ENCODE data around the gene COL4A1.

The COL4A1 gene

DNA sequence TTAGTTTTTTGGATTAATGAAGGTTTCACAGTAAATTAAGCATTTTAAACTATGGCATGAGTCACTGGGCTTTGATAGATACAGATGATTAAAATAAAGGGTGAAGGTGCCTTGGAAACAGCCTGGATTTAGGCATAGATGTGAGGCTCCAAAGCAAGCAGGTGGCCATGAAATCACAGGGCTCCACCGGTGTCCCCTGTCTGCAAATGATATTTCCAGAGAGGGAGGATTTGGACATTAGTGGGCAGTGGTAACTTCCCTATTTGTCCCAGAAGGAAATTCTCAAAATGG, 127.2 kb downstream of the COL4A1 start:
- FAIRE-seq (no peak), DNase-seq (ENCODE audit: insufficient read length, low spot score) (no peak)

DNA sequence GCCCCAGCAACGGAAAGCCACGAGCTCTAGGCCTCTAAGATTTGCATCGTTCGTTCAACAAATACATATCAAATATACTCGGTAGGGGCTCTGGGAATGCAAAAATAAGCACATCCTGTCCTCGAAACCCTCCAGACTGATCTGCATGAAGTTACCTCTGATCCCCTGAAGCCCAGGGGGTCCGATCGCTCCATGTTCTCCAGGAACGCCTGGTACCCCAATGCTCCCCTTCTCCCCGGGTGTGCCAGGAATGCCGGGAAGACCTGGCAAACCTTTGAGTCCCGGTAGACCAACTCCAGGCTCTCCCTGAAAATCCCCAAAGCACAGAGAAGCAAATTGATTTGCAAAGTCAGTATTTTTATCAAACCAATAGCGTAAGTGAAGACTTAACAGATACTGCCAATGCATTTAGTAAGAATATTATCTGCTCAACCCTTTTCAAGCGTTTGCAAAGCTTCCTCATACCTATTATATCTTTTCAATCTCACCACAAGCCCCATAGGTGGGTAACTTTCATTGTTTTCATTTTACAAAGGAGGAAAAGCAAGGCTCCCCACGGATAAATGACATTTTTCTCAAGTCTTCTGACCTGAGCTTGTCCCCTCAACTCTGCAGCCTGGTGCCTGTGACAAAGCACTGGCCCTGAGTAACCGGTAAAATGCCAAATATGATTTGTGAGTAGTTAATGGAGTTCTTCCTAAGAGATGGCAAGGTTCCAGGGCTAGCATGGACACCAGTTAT, 127.7 kb downstream of the COL4A1 start:
- no peak for FAIRE-seq
- DNase-seq (ENCODE audit: insufficient read length, low spot score): no peak

DNA sequence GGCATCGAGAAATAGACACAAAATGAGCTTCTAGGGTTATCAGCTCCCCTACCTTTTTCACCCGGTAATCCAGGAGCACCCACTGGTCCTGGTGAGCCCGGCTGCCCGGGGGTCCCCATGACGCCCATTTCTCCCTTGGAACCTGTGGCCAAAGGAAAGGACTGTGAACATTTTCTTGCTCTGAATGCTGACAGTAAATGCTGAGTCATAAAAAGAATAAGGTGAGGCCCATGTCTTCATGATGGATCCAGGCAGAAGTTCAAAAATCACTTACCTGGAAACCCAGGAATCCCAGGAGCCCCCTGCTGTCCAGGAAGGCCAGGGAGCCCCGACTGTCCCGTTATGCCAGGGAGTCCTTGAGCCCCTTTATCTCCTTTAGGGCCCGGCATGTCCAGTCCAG, 129.2 kb downstream of the COL4A1 start:
- FAIRE-seq (no peak), DNase-seq (ENCODE audit: insufficient read length, low spot score) (no peak)

DNA sequence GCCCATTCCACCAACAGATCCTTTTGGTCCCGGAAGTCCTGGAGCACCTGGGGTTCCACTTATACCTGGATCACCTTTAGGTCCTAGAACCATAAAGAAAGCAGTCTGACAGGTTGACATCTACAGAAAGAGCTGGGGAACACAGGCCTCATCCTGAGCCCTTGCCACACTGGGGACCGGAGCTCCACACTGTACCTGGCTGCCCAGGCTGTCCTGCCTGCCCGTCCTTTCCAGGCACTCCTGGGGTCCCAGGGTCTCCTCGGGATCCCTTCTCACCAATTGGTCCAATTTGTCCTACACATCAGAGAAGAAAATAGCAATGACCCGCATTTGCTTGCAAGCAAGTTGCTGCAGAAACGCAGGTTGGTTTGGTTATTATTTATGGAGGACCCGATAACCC, 130.5 kb downstream of the COL4A1 start:
- DNase-seq (ENCODE audit: insufficient read length, low spot score) (no peak), FAIRE-seq (no peak)

DNA sequence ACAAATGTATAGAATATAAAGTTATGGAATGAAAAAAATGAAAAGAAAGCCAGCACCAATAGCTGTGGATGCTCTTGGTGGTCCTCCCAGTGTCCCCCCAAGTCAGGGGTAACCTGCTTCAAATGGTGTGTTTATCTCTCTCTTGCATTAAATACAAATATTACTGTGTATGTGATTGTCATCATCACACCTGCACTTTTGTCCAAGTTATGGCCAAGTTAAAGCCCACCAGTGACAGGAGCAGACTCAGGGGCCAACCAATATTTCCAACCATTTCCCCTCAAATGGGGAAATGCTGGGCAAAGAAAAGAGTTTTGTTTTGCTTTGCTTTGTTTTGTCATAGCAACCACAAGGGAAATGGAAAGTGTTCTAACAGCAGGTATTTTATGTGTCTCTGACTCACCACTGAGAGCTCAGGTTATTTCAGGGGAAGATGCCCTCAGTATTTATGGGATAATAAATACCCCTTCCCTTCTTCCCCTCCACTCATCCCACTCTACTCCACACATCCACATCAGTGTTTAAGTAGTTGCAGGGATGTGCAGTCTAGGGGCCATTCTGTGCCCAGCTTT, 133.6 kb downstream of the COL4A1 start:
- FAIRE-seq (no peak), DNase-seq (ENCODE audit: insufficient read length, low spot score) (no peak)

DNA sequence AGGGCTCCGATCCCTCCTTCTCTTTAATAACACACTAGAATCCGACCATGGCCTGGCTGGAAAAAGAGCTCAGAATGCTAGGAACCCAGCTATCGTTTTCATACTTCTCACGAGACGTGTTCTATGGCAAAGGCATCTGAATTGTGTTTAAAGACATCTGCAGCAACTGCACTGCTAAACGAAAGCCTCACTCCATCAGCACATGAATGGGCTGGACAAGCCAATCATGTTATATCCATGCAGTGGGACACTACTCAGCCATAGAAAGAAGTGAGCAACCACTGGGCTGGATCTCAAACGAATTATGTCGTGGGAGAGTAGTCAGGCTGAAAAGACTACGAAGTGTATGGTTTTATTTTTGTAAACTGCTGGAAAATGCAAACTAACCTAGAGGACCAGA, 136.1 kb downstream of the COL4A1 start:
- FAIRE-seq (no peak), DNase-seq (ENCODE audit: insufficient read length, low spot score) (no peak)

DNA sequence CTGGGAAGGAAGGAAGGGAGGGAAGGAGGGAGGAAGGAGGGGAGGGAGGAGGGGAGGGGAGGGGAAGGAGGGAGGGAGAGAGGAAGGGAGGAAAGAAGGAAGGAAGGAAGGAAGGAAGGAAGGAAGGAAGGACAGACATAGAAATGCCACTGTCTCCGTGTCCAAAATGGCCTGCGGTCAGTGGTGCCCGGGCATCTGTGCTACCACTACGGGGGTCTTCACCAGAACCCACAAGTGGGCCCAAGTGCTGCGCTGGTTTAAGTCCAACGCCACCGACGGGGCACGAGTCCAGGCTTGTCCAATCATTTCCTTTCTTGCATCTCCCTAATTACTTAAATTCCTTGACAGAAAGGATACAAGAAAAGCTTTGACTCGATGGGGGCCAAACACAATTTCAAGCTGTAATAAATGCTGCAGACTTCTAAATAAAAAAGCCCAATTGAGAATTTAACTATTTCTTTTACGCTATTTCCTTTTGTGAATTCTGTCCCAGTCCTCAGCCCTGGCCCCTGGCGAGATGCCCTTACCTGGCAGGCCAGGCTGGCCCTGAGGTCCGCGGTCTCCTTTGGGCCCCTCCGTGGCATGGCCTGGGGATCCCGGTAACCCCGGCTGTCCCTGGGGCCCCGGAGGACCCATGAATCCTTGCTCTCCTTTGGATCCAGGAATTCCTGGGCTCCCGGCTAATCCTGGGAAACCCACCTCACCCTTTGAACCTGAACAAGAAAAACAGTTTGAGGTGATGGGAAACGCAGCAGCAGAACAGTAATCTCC, 136.8 kb downstream of the COL4A1 start:
- FAIRE-seq: no peak
- DNase-seq (ENCODE audit: insufficient read length, low spot score): no peak

DNA sequence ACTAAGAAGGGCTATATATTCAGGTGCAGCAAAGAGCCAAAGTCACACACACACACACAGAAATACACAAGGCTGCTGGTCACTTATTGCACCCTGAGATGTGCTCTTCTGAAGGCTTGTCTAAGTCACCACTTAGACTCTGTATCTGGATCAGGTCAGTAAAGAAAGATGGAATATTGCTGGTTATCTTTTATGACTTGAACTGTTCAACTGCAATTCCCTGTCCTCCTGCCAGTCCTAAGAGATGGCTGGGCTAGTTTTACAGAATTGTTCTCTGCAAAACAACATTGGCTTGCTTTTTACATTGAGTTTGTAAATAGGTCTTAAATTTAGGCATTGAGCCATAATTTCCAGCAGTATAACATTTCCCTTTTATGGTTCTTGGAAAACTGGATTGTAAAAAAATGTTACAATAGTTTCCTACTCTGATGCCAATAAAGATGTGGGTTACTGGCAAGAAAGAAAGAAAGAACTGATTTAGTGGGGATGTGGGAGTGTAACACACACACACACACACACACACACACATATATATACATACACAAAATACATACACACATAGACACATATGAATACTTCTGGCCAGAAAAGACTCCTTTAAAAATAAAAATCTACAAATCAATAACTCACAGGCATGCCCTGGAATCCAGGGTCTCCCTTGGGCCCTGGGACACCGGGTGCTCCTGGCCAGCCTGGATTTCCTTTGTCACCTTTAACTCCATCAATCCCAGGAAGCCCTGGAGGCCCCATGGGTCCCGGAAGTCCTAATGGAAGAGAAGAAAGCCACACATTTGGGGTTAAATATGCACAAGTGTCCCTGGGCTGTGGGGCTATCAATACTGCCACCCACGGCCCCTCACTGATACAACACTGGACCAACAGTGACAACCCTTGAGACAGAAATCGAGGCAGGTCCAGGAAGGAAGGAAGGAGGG, 137.7 kb downstream of the COL4A1 start:
- no peak for DNase-seq (ENCODE audit: insufficient read length, low spot score)
- no peak for FAIRE-seq

DNA sequence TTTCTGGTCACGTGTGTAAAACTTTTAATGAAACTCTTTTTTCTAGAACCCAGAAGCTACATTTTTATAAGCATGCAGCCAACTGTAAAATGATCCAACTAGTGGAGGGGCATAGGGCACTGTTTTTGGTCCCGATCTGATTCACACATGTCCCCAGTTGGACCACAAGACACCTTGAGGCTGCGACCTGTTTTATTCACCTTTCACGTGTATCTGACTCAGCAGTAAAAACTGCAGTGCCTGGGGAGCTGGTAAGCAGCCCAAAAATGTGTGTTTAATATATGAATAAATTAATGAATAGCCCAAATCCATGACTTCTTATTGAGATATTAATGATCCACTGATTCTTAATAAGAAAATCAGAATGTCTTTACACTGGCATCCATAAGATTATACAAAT, 140.4 kb downstream of the COL4A1 start:
- FAIRE-seq (no peak), DNase-seq (ENCODE audit: insufficient read length, low spot score) (no peak)

DNA sequence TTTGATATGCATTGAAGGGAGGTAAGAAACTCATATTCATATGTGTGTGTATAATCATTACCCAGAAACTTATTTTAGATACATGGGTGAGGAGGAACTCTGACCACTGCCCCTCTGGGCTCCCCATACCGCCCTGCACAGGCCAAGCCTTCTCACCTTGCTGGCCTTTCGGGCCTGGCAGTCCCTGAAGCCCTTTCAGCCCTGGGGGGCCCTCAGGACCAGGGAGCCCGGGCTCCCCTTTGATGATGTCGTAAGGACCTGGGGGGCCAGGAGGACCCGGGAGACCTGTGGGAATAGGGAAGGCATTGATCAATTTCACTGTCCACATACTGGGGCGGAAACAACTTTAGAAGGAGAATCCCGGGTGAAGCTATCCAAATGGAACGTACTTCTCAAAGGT, 142.3 kb downstream of the COL4A1 start:
- DNase-seq (ENCODE audit: insufficient read length, low spot score) (no peak), FAIRE-seq (no peak)

DNA sequence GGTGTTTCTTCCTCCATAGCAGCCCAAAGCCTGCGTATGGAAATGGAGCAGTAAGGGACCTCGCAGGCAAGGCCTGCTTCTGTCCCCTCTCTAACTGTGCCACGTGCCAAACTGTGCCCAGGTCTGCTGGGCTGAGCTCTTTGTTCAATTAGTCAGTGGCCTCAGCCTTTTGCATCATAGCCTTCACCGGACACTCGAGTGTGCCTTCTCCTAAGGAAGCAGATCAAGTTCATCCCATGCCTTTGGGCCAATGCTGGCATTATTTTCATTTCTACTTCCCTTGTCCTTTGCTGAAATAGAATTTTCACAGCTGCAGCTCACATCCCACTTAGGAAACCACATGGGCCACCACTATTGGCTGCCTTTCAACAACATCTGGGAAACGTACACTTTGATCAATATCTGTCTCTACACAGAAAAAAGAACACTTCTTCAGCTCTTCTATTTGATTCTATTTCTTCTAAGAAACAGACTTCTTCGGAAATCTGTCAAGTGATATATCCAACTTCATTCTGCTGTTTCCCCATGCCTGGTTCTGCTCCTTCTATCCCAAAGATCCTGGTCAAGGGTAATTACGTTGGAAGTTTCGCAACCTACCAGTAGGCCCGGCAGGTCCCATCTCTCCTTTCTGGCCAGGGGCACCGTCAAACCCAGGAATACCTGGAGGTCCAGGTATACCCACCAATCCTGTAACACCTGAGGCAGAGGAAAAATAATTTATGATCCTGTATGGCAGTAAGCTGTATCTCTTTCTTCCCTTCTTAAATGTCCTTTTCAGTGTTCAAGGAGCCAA, 143.9 kb downstream of the COL4A1 start:
- FAIRE-seq: no peak

DNA sequence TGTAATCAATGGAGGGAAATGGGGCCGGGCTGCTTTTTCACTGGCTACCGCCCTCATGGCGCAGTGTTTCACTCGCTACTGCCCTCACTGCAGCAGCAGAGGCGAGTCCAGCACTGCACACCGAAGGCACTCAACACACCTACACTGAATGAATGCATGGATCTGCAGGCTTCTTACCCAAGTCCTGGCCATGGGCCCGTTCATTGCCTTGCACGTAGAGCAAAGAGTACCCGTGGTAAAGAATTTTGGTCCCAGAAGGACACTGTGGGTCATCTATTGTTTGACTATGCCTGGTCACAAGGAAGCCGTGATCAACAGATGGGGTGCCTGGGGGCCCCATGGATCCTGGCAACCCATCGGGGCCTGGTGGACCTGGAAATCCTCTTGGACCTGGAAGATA, 144.9 kb downstream of the COL4A1 start:
- no peak for DNase-seq (ENCODE audit: insufficient read length, low spot score)
- FAIRE-seq: no peak

More for the DNA sequence above, 143.9 kb downstream of the COL4A1 start:
- no peak for DNase-seq (ENCODE audit: insufficient read length, low spot score)

DNA sequence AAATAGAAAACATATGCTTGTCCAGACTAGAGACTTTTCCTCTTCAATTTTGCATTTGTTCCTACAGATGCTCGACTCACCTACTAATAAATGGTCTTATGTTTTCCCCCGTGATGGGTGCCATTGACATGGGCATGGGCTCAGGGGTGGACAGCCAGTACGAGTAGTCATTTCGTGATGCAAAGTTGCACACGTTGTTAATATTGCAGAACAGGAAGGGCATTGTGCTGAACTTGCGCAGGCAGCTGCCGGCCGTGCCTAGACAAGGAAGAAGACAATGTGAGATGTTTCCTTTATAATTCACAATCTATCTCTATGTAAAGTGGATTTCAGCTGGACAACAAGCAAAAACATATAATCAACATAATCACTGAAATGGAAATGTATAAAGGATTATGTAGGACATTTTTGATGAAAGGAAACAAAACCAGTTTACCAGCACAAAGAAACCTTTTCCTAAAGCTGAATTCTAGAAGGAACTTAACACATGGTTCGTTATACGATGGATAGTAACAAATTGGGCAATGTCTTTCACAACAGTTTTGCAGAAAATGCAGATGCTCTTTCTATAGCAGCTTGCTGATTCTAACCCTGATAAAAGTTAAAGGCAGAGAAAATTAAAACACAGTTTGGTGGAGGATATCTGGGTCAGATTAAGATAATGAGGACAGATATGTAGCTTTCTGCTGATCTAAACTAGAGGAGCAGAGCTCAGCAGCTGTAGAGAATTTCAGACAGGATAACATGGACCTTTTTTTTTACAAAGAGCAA, 145.7 kb downstream of the COL4A1 start:
- DNase-seq (ENCODE audit: insufficient read length, low spot score): no peak
- no peak for FAIRE-seq

DNA sequence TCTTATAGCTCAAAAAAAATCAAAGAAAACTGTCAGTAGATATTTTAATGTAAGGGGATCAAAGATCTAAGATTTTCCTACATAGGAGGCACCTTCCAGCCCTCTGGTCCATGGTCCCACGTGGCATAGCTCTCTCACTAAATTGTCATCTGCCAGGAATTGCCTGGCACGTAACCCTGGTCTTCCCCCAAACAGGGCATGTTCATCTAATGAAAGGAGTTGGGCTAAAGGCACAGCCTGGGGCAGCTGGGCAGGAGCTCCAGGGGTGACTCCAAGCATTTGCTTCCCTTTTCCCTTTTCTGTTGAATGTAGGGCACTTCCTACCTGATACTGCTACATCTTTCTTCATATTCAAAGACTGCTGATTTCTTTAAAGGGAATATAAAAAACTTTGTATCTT, 148.7 kb downstream of the COL4A1 start:
- FAIRE-seq (no peak), DNase-seq (ENCODE audit: insufficient read length, low spot score) (no peak)

DNA sequence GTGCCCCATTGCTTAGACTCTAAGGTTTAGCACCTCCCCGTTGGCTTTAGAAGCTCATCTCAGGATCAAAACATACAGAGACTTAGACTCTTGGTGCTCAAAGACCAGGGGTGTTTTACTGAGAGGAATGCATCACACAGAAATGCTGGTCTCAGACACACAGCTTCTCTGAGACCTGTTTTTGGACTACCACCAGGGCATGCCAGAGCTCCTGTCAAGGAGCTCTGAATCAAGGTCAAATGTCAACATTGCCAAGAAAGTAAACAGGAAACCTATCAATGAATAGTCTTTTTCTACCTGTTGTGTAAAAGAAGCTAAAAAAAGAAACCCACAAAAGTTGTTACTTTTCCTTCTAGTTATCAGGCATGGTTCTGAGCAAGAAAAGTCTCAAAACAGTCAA, 149.2 kb downstream of the COL4A1 start:
- no peak for DNase-seq (ENCODE audit: insufficient read length, low spot score)

DNA sequence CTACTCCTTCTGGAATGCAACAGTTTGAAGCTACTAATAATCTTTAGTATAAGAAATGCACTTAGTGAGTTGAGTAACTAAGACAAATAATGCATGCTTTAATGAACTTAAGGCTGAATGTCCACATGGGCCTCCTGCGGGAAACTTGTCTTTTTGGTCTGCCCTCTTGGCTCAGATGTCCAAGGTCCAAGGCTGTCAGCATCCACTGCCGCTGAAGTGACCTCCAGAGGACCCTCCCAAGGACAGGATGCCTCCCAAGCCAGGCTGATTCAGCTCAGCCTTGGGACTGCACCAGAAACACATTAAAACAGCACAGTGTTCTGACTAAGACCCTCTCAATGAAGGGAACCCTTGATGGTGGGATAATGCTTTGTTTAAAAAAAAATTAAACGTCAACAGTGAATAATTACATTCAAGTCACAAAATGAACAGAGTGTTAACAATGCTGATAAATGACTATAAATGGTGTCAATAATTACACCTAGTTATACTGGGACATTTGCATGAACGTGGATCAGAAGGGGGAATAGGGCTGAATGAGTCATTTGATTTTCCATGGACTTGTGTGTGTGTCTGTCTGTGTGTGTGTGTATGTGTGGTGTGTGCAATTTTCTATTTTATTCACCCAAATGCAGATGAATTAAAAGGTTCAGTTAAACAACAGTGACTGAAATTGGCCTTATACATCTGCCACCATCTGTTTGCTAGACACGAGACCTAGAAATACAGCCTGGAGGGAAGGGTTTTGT, 150.5 kb downstream of the COL4A1 start:
- FAIRE-seq: no peak

More for the DNA sequence above, 149.2 kb downstream of the COL4A1 start:
- FAIRE-seq: no peak

DNA sequence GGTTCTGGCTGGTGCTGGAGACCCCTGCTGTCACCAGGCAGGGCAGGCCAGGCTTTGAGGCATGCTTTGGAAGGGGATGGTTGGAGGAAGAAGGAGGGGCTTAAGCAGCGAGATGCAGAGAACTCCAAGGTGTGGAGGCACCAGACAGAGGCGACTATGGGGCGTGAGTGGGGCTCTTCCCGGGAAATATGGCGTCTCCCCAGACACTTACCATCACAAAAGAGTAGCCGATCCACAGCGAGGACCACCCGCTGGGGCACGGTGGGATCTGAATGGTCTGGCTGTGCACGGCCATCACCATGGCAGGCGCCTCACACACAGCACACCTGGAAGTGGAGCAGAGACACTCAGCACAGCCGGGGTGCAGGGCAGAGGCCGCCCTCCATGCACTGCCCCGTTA, 151.9 kb downstream of the COL4A1 start:
- FAIRE-seq (no peak), DNase-seq (ENCODE audit: insufficient read length, low spot score) (no peak)

More for the DNA sequence above, 150.5 kb downstream of the COL4A1 start:
- DNase-seq (ENCODE audit: insufficient read length, low spot score): no peak

DNA sequence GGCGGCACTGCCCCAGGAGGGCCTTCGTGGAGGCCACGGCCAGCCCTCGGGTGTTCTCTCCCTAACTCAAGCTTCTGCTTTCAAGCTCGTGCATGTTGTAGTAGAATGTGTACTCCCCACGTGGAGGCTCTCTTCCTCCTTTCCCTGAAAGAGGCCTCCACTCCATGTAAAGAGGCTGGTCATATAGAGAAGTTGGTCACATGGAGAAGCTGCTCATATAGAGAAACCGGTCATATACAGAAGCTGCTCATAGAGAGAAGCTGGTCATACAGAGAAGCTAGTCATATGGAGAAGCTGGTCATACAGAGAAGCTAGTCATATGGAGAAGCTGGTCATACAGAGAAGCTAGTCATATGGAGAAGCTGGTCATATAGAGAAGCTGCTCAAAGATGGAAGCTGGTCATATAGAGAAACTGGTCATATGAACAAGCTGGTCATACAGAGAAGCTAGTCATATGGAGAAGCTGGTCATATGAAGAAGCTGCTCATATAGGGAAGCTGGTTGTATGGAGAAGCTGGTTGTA, 152.5 kb downstream of the COL4A1 start:
- no peak for DNase-seq (ENCODE audit: insufficient read length, low spot score)
- no peak for FAIRE-seq

DNA sequence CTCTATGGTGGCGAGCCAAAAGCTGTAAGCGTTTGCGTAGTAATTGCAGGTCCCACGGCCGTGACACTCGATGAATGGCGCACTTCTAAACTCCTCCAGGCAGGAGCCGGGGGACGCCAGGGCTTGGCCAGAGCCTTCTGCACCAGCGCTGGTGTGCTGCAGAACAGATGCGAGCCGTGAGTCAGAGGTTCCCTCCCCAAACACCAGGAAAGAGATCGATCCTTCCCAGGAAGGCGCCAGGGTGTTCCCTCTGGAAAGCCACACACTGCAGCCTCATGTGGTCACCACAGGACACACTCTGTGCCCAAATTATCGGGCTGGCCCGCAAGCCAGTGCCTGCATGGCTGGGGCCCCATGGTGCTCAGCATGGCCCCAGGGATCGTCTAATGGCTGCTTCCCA, 154.6 kb downstream of the COL4A1 start:
- FAIRE-seq (no peak), DNase-seq (ENCODE audit: insufficient read length, low spot score) (no peak)

Measured in GM19239 (cell line).